ENCODE measurements around the gene NSFL1C. TPM values are rescaled to one million over a fixed set of nuclear protein-coding genes. Genes with fewer than 3 reads are reported as not detected.

NSFL1C gene
- polyA plus RNA-seq, 1 donor (not counting 4 experiments of a cell fraction or from before 2014, with no cell fraction given): 38.8 TPM

DNA sequence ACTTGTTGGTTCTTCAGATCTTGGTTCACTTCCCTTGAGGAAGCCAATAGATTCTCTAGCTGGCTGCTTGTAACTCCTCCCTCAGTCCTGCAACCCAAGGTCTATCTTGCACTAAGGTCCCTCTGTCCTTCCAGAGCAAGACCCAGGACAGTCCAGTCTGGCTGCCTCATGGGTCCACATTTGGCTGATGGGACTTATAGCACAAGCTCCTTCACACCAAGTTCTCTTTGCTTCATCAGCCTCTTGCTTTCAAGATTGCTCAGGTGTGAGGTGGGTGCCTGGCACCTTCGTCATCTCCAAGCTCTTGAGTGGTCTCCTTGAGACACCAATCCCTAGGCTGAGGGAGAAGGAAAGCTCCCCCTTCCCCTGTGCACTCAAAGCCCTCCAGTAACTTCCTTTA is 28.3 kb downstream of the NSFL1C start:
- DNase-seq (ENCODE audit: low read depth, low spot score): no peak
- Histone ChIP-seq H4K20me1 (ENCODE audit: control insufficient read depth, extremely low read depth, insufficient read depth, low read length) (no peaks in the 10 kb centered on the region), H3K79me2 (ENCODE audit: control insufficient read depth, insufficient read depth, low read length) (no peaks in the 10 kb centered on the region), H2AFZ (ENCODE audit: control insufficient read depth, low read length) (no peak overlapping the region), H3K27me3 (ENCODE audit: control insufficient read depth, extremely low read depth, insufficient read depth, low read length) (no peaks in the 10 kb centered on the region), H3K4me3 (ENCODE audit: control insufficient read depth in 2 of 3, extremely low read depth in 1 of 3, insufficient read depth in 2 of 3, low read depth in 1 of 3, low read length in 3 of 3) (no peak overlapping the region), H3K4me2 (ENCODE audit: control insufficient read depth, extremely low read depth, insufficient read depth, low read depth, low read length) (no peak overlapping the region), H3K9me1 (ENCODE audit: control insufficient read depth, extremely low read depth, insufficient read depth, low read length) (no peaks in the 10 kb centered on the region), H3K4me1 (ENCODE audit: control insufficient read depth, extremely low read depth, insufficient read depth, low read length) (peaks cover 4% of the 10 kb centered on the region), H3K36me3 (ENCODE audit: control insufficient read depth in 2 of 2, extremely low read depth in 1 of 2, insufficient read depth in 2 of 2, low read length in 2 of 2) (peaks cover 9 to 11% of the 10 kb centered on the region in 2 experiments), H3K9me3 (ENCODE audit: control insufficient read depth, low read depth, low read length) (no peaks in the 10 kb centered on the region), H3K9ac (ENCODE audit: control insufficient read depth, extremely low read depth, insufficient read depth, low read length) (no peak overlapping the region), H3K27ac (ENCODE audit: control insufficient read depth, insufficient read depth, low read length) (no peak overlapping the region)
- TF ChIP-seq CTCF (optimal IDR thresholded peaks at IDR 0.05 in 1 of 3, IDR thresholded peaks at IDR 0.05 in 1 of 3, conservative IDR thresholded peaks at IDR 0.05 in 1 of 3; ENCODE audit: extremely low read depth in 1 of 3, insufficient read depth in 2 of 3, low read length in 3 of 3): no peak
- FAIRE-seq: no peak
- dilution Hi-C loops (cut with MboI; ENCODE audit: extremely low pct_ligation_motif_present, low sequenced_read_pairs): no loop called here

- Histone ChIP-seq H3K27ac (ENCODE audit: control insufficient read depth, insufficient read depth, low read length) (no peak overlapping the region), H3K9me1 (ENCODE audit: control insufficient read depth, extremely low read depth, insufficient read depth, low read length) (no peaks in the 10 kb centered on the region), H4K20me1 (ENCODE audit: control insufficient read depth, extremely low read depth, insufficient read depth, low read length) (no peaks in the 10 kb centered on the region), H3K79me2 (ENCODE audit: control insufficient read depth, insufficient read depth, low read length) (no peaks in the 10 kb centered on the region), H3K9ac (ENCODE audit: control insufficient read depth, extremely low read depth, insufficient read depth, low read length) (no peak overlapping the region), H2AFZ (ENCODE audit: control insufficient read depth, low read length) (no peak overlapping the region), H3K27me3 (ENCODE audit: control insufficient read depth, extremely low read depth, insufficient read depth, low read length) (no peaks in the 10 kb centered on the region), H3K4me2 (ENCODE audit: control insufficient read depth, extremely low read depth, insufficient read depth, low read depth, low read length) (no peak overlapping the region), H3K9me3 (ENCODE audit: control insufficient read depth, low read depth, low read length) (no peaks in the 10 kb centered on the region), H3K4me1 (ENCODE audit: control insufficient read depth, extremely low read depth, insufficient read depth, low read length) (peaks cover 4% of the 10 kb centered on the region), H3K36me3 (ENCODE audit: control insufficient read depth in 2 of 2, extremely low read depth in 1 of 2, insufficient read depth in 2 of 2, low read length in 2 of 2) (peaks cover 4 to 5% of the 10 kb centered on the region in 2 experiments), H3K4me3 (ENCODE audit: control insufficient read depth in 2 of 3, extremely low read depth in 1 of 3, insufficient read depth in 2 of 3, low read depth in 1 of 3, low read length in 3 of 3) (no peak overlapping the region)
- dilution Hi-C loops (cut with MboI; ENCODE audit: extremely low pct_ligation_motif_present, low sequenced_read_pairs): no loop called here
- TF ChIP-seq EZH2 (IDR thresholded peaks at IDR 0.05; ENCODE audit: low read length): no peak
- peak; percentile 84 to 96 (median 91) for TF ChIP-seq CTCF (optimal IDR thresholded peaks at IDR 0.05 in 1 of 3, IDR thresholded peaks at IDR 0.05 in 1 of 3, conservative IDR thresholded peaks at IDR 0.05 in 1 of 3; ENCODE audit: extremely low read depth in 1 of 3, insufficient read depth in 2 of 3, low read length in 3 of 3)
- DNase-seq (ENCODE audit: low read depth, low spot score): peak; percentile 57
- peak; percentile 67 for FAIRE-seq
Measured at GRCh38 chr20:1437235-1437904, 29.3 kb downstream of the NSFL1C start.
